ENCODE data around the gene HTD2. TPM values are rescaled to one million over a fixed set of nuclear protein-coding genes. Genes with fewer than 3 reads are reported as not detected.

Gene HTD2
- total and polyA plus RNA-seq, 9 of the 15 experiments (the other 6 are each of a cell fraction or from before 2014, with no cell fraction given), result 1.8 to 22.8 (median 9.6) TPM

GRCh38 chr3:58332575-58333188, 26.4 kb downstream of the HTD2 start, which contains the start of gene PXK (continued):
- TF ChIP-seq E2F6 (IDR thresholded peaks at IDR 0.05; ENCODE audit: borderline replicate concordance in 1 of 2, extremely low read depth in 1 of 2, insufficient read depth in 1 of 2, insufficient read length in 1 of 2, low read depth in 1 of 2, low read length in 1 of 2, poor library complexity in 1 of 2, severe bottlenecking in 1 of 2) (peak; percentile 20 to 78), NFE2 (IDR thresholded peaks at IDR 0.05; ENCODE audit: low read depth) (no peak), ZNF398 (CRISPR knock-in tag; IDR thresholded peaks at IDR 0.05) (no peak), HBP1 (CRISPR knock-in tag; IDR thresholded peaks at IDR 0.05) (no peak), HEY1 (CRISPR knock-in tag; IDR thresholded peaks at IDR 0.05; ENCODE audit: borderline replicate concordance) (no peak), NRF1 (conservative IDR thresholded peaks at IDR 0.05 in 1 of 2, IDR thresholded peaks at IDR 0.05 in 1 of 2) (peak; percentile 28 to 59; a peak in 2 of 4 replicates), ATF7 (IDR thresholded peaks at IDR 0.05) (peak; percentile 29; the same call in 1 of the 2 replicates), YY1 (IDR thresholded peaks at IDR 0.05; ENCODE audit: borderline replicate concordance in 1 of 3, control insufficient read depth in 1 of 3, extremely low read depth in 1 of 3, insufficient read depth in 3 of 3, insufficient read length in 1 of 3, insufficient replicate concordance in 2 of 3, low read depth in 1 of 3, low read length in 2 of 3) (peak in 1 of 3 experiments; percentile 71), TCFL5 (CRISPR knock-in tag; conservative IDR thresholded peaks at IDR 0.05) (no peak), SMAD4 (CRISPR knock-in tag; conservative IDR thresholded peaks at IDR 0.05) (peak; percentile 95), CTBP1 (IDR thresholded peaks at IDR 0.05; ENCODE audit: borderline replicate concordance) (peak; percentile 88; the same call in 1 of the 2 replicates), ZNF639 (CRISPR knock-in tag; conservative IDR thresholded peaks at IDR 0.05 in 1 of 2, IDR thresholded peaks at IDR 0.05 in 1 of 2) (peak in 1 of 2 experiments; percentile 75; a peak in 2 of 4 replicates), ZNF584 (CRISPR knock-in tag; IDR thresholded peaks at IDR 0.05; ENCODE audit: low read depth) (no peak), FOXO4 (CRISPR knock-in tag; IDR thresholded peaks at IDR 0.05) (no peak), TFAP4 (CRISPR knock-in tag; IDR thresholded peaks at IDR 0.05; ENCODE audit: borderline replicate concordance) (peak; percentile 31; the same call in 1 of the 2 replicates), MBD2 (IDR thresholded peaks at IDR 0.05; ENCODE audit: borderline replicate concordance, low read depth) (no peak)

All from K562 (cell line).